Stomach (tissue), 9 donors: Measurements from ENCODE around the gene F12. TPM values are rescaled to one million over a fixed set of nuclear protein-coding genes. Genes with fewer than 3 reads are reported as not detected.

Experiments
- DNase-seq, 2 donors: peaks; one replicate each; pipeline versions ENCODE4 v3.0.0 to v3.0.0-alpha.2; 2013 to 2019
- H3K27ac ChIP-seq, 5 donors: fragments of 200-600 bp in 4 of 5; sonication (generic) in 4 of 5; one replicate each; pipeline ENCODE4 v1.5.1; 2013 to 2019; ENCODE audit warnings: mild to moderate bottlenecking in 1 of 5, moderate library complexity in 1 of 5
- H3K27me3 ChIP-seq, 3 donors: fragments of 200-600 bp; sonication (generic); one replicate each; pipeline ENCODE4 v1.5.1; 2017 to 2019; ENCODE audit warnings: mixed run types in 1 of 3
- H3K36me3 ChIP-seq, 4 donors: fragments of 200-600 bp; sonication (generic); 1 replicate in 3 of 4; 2 replicates in 1 of 4; pipeline ENCODE4 v1.5.1; 2016 to 2019
- H3K4me1 ChIP-seq, 4 donors: fragments of 200-600 bp; sonication (generic); one replicate each; pipeline ENCODE4 v1.5.1; 2016 to 2019
- H3K4me3 ChIP-seq, 4 donors: fragments of 200-600 bp; sonication (generic) in 3 of 4; one replicate each; pipeline ENCODE4 v1.5.1; 2016 to 2019; ENCODE audit warnings: mild to moderate bottlenecking in 1 of 4
- H3K9me3 ChIP-seq, 4 donors: fragments of 200-600 bp; sonication (generic); one replicate each; pipeline ENCODE4 v1.5.1; 2016 to 2019
- CTCF ChIP-seq, 7 experiments: fragments of 450-650 bp in 4 of 7; fragments of 200-600 bp in 3 of 7; sonication (generic) in 3 of 7; IDR thresholded peaks; one replicate each; pipeline ENCODE4 v1.5.1; 2016 to 2019; ENCODE audit warnings: antibody characterized with exemption in 7 of 7, control low read depth in 2 of 7, mild to moderate bottlenecking in 1 of 7
- EP300 ChIP-seq: sonication (generic); formaldehyde crosslinking; IDR thresholded peaks from one replicate; pipeline ENCODE4 v1.6.1; 2017; ENCODE audit warnings: antibody characterized with exemption
- POLR2A ChIP-seq, 4 donors: fragments of 450-650 bp; IDR thresholded peaks; one replicate each; pipeline ENCODE4 v1.6.1; 2016; ENCODE audit warnings: antibody characterized with exemption in 4 of 4, control low read depth in 2 of 4, mild to moderate bottlenecking in 1 of 4, moderate library complexity in 1 of 4
- POLR2AphosphoS5 ChIP-seq, 3 donors: sonication (generic); formaldehyde crosslinking; IDR thresholded peaks; one replicate each; pipeline ENCODE4 v1.6.1; 2016; ENCODE audit warnings: antibody characterized with exemption in 3 of 3
- WGBS, 5 donors: extraction: QIAGEN DNeasy Blood & Tissue Kit in 3 of 5; methylation state at CpG; one replicate each; pipeline versions ENCODE4 v1.1.5 to v1.1.7; 2013 to 2018; 5-methylcytosine and 5-hydroxymethylcytosine counted together
- intact Hi-C: fragments of 100-400 bp; cut with DNase I; formaldehyde crosslinking; loops from one replicate; pipeline ENCODE4 v1.15.1; 2023; ENCODE audit warnings: low total_unique reads
- polyA plus RNA-seq, 3 donors: library from polyadenylated mRNA; stranded (reverse); fragments of 200-250 nt; gene quantifications; one replicate each; pipeline ENCODE4 v1.2.3, GENCODE V29; 2013
- total RNA-seq, 5 donors: library from RNA; depleted of rRNA; stranded (reverse); fragments of >200 nt; gene quantifications; one replicate each; pipeline versions ENCODE4 v1.1.0 to v1.2.3, GENCODE V29; 2014 to 2016
- donor health status: healthy with polysubstance abuse.
- donor health status: Bipolar disorder and iron deficiency.
- donor health status: healthy.

F12 gene
- total and polyA plus RNA-seq, 8 donors: 0.50 to 68.3 (median 33.0) TPM; not detected in 4

GRCh38 chr5:177393990-177394389 lies 15.4 kb downstream of the F12 start:
- TF ChIP-seq CTCF (IDR thresholded peaks at IDR 0.05) (no peak), POLR2A (IDR thresholded peaks at IDR 0.05) (no peak), POLR2AphosphoS5 (IDR thresholded peaks at IDR 0.05) (no peak), EP300 (no peak)
- Histone ChIP-seq H3K4me1 (peaks cover 0 to 18% (median 15%) of the 10 kb centered on the region in 4 donors), H3K9me3 (no peaks in the 10 kb centered on the region), H3K4me3 (no peak overlapping the region), H3K36me3 (no peaks in the 10 kb centered on the region), H3K27ac (no peak overlapping the region), H3K27me3 (peaks cover 0 to 47% (median 0%) of the 10 kb centered on the region in 3 donors)
- no peak for DNase-seq
- intact Hi-C loops: loop anchor here (5.0 kb wide), 1 partner anchor 108 kb away; no protein-coding TSS in a partner anchor
- WGBS, 5 donors: 43 to 82% (median 63%) methylated on average over 5 of the region's 5 CpGs

GRCh38 chr5:177393206-177393765 lies 16.1 kb downstream of the F12 start:
- TF ChIP-seq POLR2AphosphoS5 (IDR thresholded peaks at IDR 0.05): no peak
- TF ChIP-seq CTCF (IDR thresholded peaks at IDR 0.05): no peak
- TF ChIP-seq EP300: no peak
- no peak for TF ChIP-seq POLR2A (IDR thresholded peaks at IDR 0.05)
- no peaks in the 10 kb centered on the region for H3K36me3 ChIP-seq
- no peak overlapping the region for H3K4me3 ChIP-seq
- intact Hi-C loops: loop anchor here (5.0 kb wide), 1 partner anchor 109 kb away; no protein-coding TSS in a partner anchor
- no peak overlapping the region for H3K27ac ChIP-seq
- H3K9me3 ChIP-seq: no peaks in the 10 kb centered on the region
- peaks cover 0 to 44% (median 0%) of the 10 kb centered on the region in 3 donors for H3K27me3 ChIP-seq
- 52 to 88% (median 73%) methylated on average over 1 of the region's 1 CpG for WGBS, 5 donors
- peaks cover 0 to 20% (median 15%) of the 10 kb centered on the region in 4 donors for H3K4me1 ChIP-seq
- no peak for DNase-seq

- intact Hi-C loops: loop anchor here (5.0 kb wide), 1 partner anchor 110 kb away; no protein-coding TSS in a partner anchor
- TF ChIP-seq POLR2AphosphoS5 (IDR thresholded peaks at IDR 0.05) (no peak), POLR2A (IDR thresholded peaks at IDR 0.05) (no peak), CTCF (IDR thresholded peaks at IDR 0.05) (no peak), EP300 (no peak)
- no peak for DNase-seq
- Histone ChIP-seq H3K36me3 (no peaks in the 10 kb centered on the region), H3K9me3 (no peaks in the 10 kb centered on the region), H3K4me3 (no peak overlapping the region), H3K4me1 (peaks cover 0 to 20% (median 15%) of the 10 kb centered on the region in 4 donors), H3K27ac (no peak overlapping the region), H3K27me3 (peaks cover 0 to 44% (median 0%) of the 10 kb centered on the region in 3 donors)
- WGBS, 5 donors: 76 to 92% (median 88%) methylated on average over 4 to 5 of the region's 5 CpGs
Observed at GRCh38 chr5:177392765-177393164, 16.6 kb downstream of the F12 start.

GRCh38 chr5:177390363-177391300 lies 18.7 kb downstream of the F12 start:
- H3K27ac ChIP-seq: peak overlapping the region in 4 of 5 donors; percentile 24 to 33 (median 26)

More at GRCh38 chr5:177390363-177391300, 18.7 kb downstream of the F12 start:
- Histone ChIP-seq H3K36me3 (no peaks in the 10 kb centered on the region), H3K9me3 (no peaks in the 10 kb centered on the region), H3K27me3 (peaks cover 0 to 32% (median 3%) of the 10 kb centered on the region in 3 donors), H3K4me3 (no peak overlapping the region), H3K4me1 (peaks cover 0 to 20% (median 15%) of the 10 kb centered on the region in 4 donors)
- TF ChIP-seq POLR2AphosphoS5 (IDR thresholded peaks at IDR 0.05) (peak in 1 of 3 donors; percentile 60), CTCF (IDR thresholded peaks at IDR 0.05) (peak in 6 of 7 experiments; percentile 68 to 99 (median 98)), POLR2A (IDR thresholded peaks at IDR 0.05) (no peak), EP300 (no peak)
- intact Hi-C loops: loop anchor here (5.0 kb wide), 1 partner anchor 112 kb away; no protein-coding TSS in a partner anchor
- DNase-seq: peak; percentile 89 to 96
- 20 to 30% (median 27%) methylated on average over 9 to 13 of the region's 13 CpGs for WGBS, 5 donors
